NB4 (cell line): Measurements from ENCODE around the gene MPND.

Experiments
- DNase-seq: peaks from one replicate; pipeline ENCODE4 v3.0.0; 2010; ENCODE audit warnings: low read depth
- H3K4me3 ChIP-seq: one replicate; pipeline ENCODE4 v1.5.1; 2011; ENCODE audit warnings: mild to moderate bottlenecking, low read depth, low read length, moderate library complexity
- CTCF ChIP-seq: IDR thresholded peaks from one replicate; pipeline ENCODE4 v1.5.1; 2012; ENCODE audit warnings: low read depth, low read length
- MAX ChIP-seq: IDR thresholded peaks from 2 replicates; pipeline ENCODE4 v1.6.1; 2011; ENCODE audit warnings: low read depth, low read length
- MYC ChIP-seq: IDR thresholded peaks from 2 replicates; pipeline ENCODE4 v1.6.1; 2011; ENCODE audit warnings: low read depth, low read length
- POLR2A ChIP-seq: IDR thresholded peaks from 2 replicates; pipeline ENCODE4 v1.6.1; 2011; ENCODE audit warnings: mild to moderate bottlenecking; ENCODE audit not compliant: insufficient read length; ENCODE audit errors: extremely low read depth

Gene MPND

GRCh38 chr19:4343370-4344307, at the start of gene MPND:
Gene MPND, plus strand, starts transcription at chr19:4343562. Its CDS starts 32 bp downstream, at chr19:4343594.
- peak within 1 kb of the TSS; percentile 65 for H3K4me3 ChIP-seq
- TF ChIP-seq CTCF = no peak
- DNase-seq = peak; percentile 79

- no peak for TF ChIP-seq CTCF
- TF ChIP-seq MYC = no peak
- TF ChIP-seq POLR2A = no peak
- TF ChIP-seq MAX = no peak
- no peak overlapping the region for H3K4me3 ChIP-seq
- no peak for DNase-seq
Observed at GRCh38 chr19:4294389-4294788, 49.0 kb upstream of the MPND start.

GRCh38 chr19:4295972-4296771, 47.2 kb upstream of the MPND start:
- peak; percentile 16 for DNase-seq
- TF ChIP-seq MAX (no peak), MYC (no peak), CTCF (no peak), POLR2A (no peak)
- no peak overlapping the region for H3K4me3 ChIP-seq

- DNase-seq = no peak
- TF ChIP-seq MYC = no peak
- TF ChIP-seq MAX = no peak
- no peak for TF ChIP-seq CTCF
- TF ChIP-seq POLR2A = no peak
- H3K4me3 ChIP-seq = no peak overlapping the region
Observed at GRCh38 chr19:4297901-4298809, 45.2 kb upstream of the MPND start.

GRCh38 chr19:4298810-4299550, 44.4 kb upstream of the MPND start:
- no peak for DNase-seq
- no peak for TF ChIP-seq MYC
- no peak for TF ChIP-seq POLR2A
- TF ChIP-seq MAX = no peak
- no peak for TF ChIP-seq CTCF
- H3K4me3 ChIP-seq = no peak overlapping the region
